ENCODE measurements around the gene MYZAP.

Gene MYZAP

GRCh38 chr15:57582090-57582489 lies 9.6 kb upstream of the MYZAP start:
- H3K4me3 ChIP-seq (ENCODE audit: low read depth, low read length): no peak overlapping the region
- TF ChIP-seq CTCF (IDR thresholded peaks at IDR 0.05; ENCODE audit: low read depth, low read length): no peak

DNA sequence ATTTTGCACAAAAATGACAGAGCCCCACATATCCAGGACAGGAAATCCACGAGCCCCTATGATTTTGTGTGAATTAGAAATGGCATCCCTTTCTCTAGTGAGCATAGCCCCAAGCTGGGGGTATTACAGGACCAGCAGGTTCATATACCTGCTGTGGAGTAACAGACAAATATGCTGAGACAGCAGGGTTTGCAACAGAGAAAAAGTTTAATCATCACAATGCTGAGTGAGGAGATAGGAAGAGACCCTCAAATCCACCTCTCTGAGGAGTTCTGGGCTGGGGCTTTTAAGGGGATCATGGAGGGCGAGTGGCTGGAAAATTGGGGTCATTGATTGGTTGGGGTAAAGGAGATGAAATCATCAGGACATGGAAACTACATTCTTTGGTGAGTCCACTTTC lies 8.4 kb upstream of the MYZAP start:
- DNase-seq: no peak
- no peaks in the 10 kb centered on the region for H3K27me3 ChIP-seq
- TF ChIP-seq CTCF (IDR thresholded peaks at IDR 0.05; ENCODE audit: low read depth, low read length): no peak
- H3K4me1 ChIP-seq: no peaks in the 10 kb centered on the region
- no peak overlapping the region for H3K4me3 ChIP-seq (ENCODE audit: low read depth, low read length)
- no peaks in the 10 kb centered on the region for H3K36me3 ChIP-seq
- no peaks in the 10 kb centered on the region for H3K9me3 ChIP-seq

More at GRCh38 chr15:57582090-57582489, 9.6 kb upstream of the MYZAP start:
- no peak for DNase-seq
- no peaks in the 10 kb centered on the region for H3K4me1 ChIP-seq
- no peaks in the 10 kb centered on the region for H3K9me3 ChIP-seq
- H3K27me3 ChIP-seq: no peaks in the 10 kb centered on the region
- H3K36me3 ChIP-seq: no peaks in the 10 kb centered on the region

GRCh38 chr15:57583720-57584119 lies 8.0 kb upstream of the MYZAP start:
- Histone ChIP-seq H3K9me3 (no peaks in the 10 kb centered on the region), H3K27me3 (no peaks in the 10 kb centered on the region)
- no peak for TF ChIP-seq CTCF (IDR thresholded peaks at IDR 0.05; ENCODE audit: low read depth, low read length)

DNA sequence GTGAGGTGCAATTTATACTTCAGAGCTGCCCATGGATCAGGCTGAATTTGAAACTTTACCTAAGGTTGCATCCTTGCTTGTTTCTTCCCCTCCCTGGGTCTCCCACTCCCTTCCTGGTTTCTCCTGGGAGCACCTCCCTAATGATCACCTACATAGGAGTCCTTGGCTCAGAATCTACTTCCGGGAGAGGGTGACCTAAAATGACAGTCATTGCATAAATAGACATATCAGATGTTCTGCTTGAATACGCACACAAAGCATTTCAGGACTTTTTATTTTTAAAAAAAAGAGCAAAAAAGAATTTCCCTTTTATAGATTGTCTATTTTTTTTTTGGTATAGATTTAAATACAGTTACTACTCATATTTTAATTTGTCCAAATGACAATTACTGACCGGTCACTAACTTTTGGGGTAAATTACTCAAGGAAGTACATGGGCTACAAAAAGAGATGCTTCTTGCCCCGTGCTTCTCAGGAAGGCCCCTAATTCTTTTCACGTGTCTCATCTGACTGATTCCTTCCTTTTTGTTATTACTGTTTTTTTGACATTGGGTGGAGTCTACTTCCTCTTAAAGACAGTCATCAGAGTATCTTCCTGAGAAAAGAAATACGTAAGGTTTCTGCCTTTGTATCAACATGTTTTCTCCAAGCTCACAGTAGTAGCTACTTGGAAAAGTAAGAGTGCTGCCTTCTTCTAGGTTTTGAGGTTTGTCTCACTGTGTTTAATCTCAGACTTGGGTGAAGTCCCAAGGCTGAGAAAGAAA lies 4.9 kb upstream of the MYZAP start:
- Histone ChIP-seq H3K9me3 (no peaks in the 10 kb centered on the region), H3K4me1 (no peaks in the 10 kb centered on the region), H3K4me3 (ENCODE audit: low read depth, low read length) (no peak overlapping the region), H3K36me3 (no peaks in the 10 kb centered on the region), H3K27me3 (no peaks in the 10 kb centered on the region)
- no peak for DNase-seq
- no peak for TF ChIP-seq CTCF (IDR thresholded peaks at IDR 0.05; ENCODE audit: low read depth, low read length)

More at GRCh38 chr15:57583720-57584119, 8.0 kb upstream of the MYZAP start:
- Histone ChIP-seq H3K36me3 (no peaks in the 10 kb centered on the region), H3K4me1 (no peaks in the 10 kb centered on the region), H3K4me3 (ENCODE audit: low read depth, low read length) (no peak overlapping the region)
- DNase-seq: no peak

DNA sequence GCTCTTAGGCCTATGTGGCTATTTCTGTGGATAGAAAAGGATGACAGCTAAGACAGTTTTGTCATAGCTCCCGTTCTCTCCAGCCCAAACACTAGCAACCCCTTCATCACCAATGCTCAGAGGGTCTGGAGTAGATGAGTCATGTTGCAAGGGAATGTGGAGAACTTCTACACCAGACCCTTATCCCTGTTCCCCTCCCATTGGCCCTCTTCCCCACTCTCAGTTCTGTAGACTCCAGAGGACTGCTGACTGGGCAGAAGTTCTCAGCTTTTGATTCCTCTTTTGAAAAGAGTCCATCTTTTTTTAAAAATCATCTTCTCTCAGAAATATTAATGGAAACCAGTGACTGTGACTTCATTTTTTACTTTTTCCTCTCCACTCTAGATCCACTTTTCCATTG lies 2.4 kb upstream of the MYZAP start:
- H3K4me3 ChIP-seq (ENCODE audit: low read depth, low read length): no peak overlapping the region
- H3K9me3 ChIP-seq: no peaks in the 10 kb centered on the region
- no peak for TF ChIP-seq CTCF (IDR thresholded peaks at IDR 0.05; ENCODE audit: low read depth, low read length)
- no peaks in the 10 kb centered on the region for H3K27me3 ChIP-seq
- H3K36me3 ChIP-seq: no peaks in the 10 kb centered on the region
- no peak for DNase-seq
- H3K4me1 ChIP-seq: peaks cover under 1% of the 10 kb centered on the region; the same call in 1 of the 2 replicates

GRCh38 chr15:57589754-57590153 lies 1.9 kb upstream of the MYZAP start:
- Histone ChIP-seq H3K4me3 (ENCODE audit: low read depth, low read length) (no peak overlapping the region), H3K27me3 (no peaks in the 10 kb centered on the region), H3K4me1 (peaks cover 6% of the 10 kb centered on the region), H3K36me3 (no peaks in the 10 kb centered on the region), H3K9me3 (no peaks in the 10 kb centered on the region)
- no peak for TF ChIP-seq CTCF (IDR thresholded peaks at IDR 0.05; ENCODE audit: low read depth, low read length)
- no peak for DNase-seq

Measured in BE2C (cell line).